PC-9 (cell line): ENCODE data around the gene NEURL2. TPM values are rescaled to one million over a fixed set of nuclear protein-coding genes. Genes with fewer than 3 reads are reported as not detected.

ENCODE experiments used
- BruUV-seq: library from RNA; stranded (reverse); fragments of 400-500 nt; replicated peaks from 2 replicates; lab custom pipeline; 2021; lab: Mats Ljungman, UMichigan
- CTCF ChIA-PET: fragments of 300-600 bp; sonication (Branson Sonifier 250); formaldehyde crosslinking; loops from one replicate; lab custom pipeline; 2022; ENCODE audit warnings: antibody characterized with exemption; lab: Charles Lee
- POLR2A ChIA-PET: fragments of 300-600 bp; sonication (Branson Sonifier 250); formaldehyde crosslinking; loops from one replicate; lab custom pipeline; 2022; ENCODE audit warnings: antibody characterized with exemption; ENCODE audit not compliant: unreplicated experiment; lab: Charles Lee
- DNase-seq, 2 experiments: peaks; one replicate each; pipeline versions ENCODE4 v3.0.0 to v3.0.0-alpha.2; 2015 to 2022; ENCODE audit warnings: mixed read lengths in 1 of 2
- H2AFZ ChIP-seq: fragments of 200-600 bp; sonication (generic); 2 replicates; pipeline ENCODE4 v1.8.1; 2017; ENCODE audit warnings: antibody characterized with exemption
- H3F3A ChIP-seq: fragments of 200-600 bp; sonication (generic); 2 replicates; pipeline ENCODE4 v1.8.1; 2017; ENCODE audit warnings: antibody characterized with exemption, mild to moderate bottlenecking, low read depth; ENCODE audit not compliant: insufficient read depth
- H3K27ac ChIP-seq: fragments of 200-600 bp; sonication (generic); 2 replicates; pipeline ENCODE4 v1.6.1; 2016; ENCODE audit warnings: mixed run types
- H3K27me3 ChIP-seq: fragments of 200-600 bp; sonication (generic); 2 replicates; pipeline ENCODE4 v1.6.1; 2016; ENCODE audit warnings: low read depth, mixed run types; ENCODE audit not compliant: insufficient read depth
- H3K36me3 ChIP-seq: fragments of 200-600 bp; sonication (generic); 2 replicates; pipeline ENCODE4 v1.6.1; 2016; ENCODE audit warnings: low read depth, mixed run types
- H3K4me1 ChIP-seq: fragments of 200-600 bp; sonication (generic); replicated peaks from 2 replicates; pipeline ENCODE4 v1.6.1; 2016; ENCODE audit warnings: mixed run types; ENCODE audit not compliant: insufficient read depth
- H3K4me2 ChIP-seq: fragments of 200-600 bp; sonication (generic); 2 replicates; pipeline ENCODE4 v1.6.1; 2017; ENCODE audit warnings: mixed run types
- H3K4me3 ChIP-seq: fragments of 200-600 bp; sonication (generic); 2 replicates; pipeline ENCODE4 v1.6.1; 2016; ENCODE audit warnings: mixed run types
- H3K79me2 ChIP-seq: fragments of 200-600 bp; sonication (generic); 2 replicates; pipeline ENCODE4 v1.6.1; 2017; ENCODE audit warnings: low read depth, mixed run types
- H3K9me2 ChIP-seq: fragments of 200-600 bp; sonication (generic); 2 replicates; pipeline ENCODE4 v1.8.1; 2017; ENCODE audit warnings: mild to moderate bottlenecking; ENCODE audit not compliant: insufficient read depth
- H3K9me3 ChIP-seq: fragments of 200-600 bp; sonication (generic); 2 replicates; pipeline ENCODE4 v1.8.1; 2016; ENCODE audit warnings: low read depth; ENCODE audit not compliant: insufficient read depth
- H4K20me1 ChIP-seq: fragments of 200-600 bp; sonication (generic); 2 replicates; pipeline ENCODE4 v1.8.1; 2017; ENCODE audit not compliant: insufficient read depth
- CTCF ChIP-seq: fragments of 200-600 bp; sonication (generic); conservative IDR thresholded peaks from 2 replicates; pipeline ENCODE4 v1.6.1; 2017; ENCODE audit warnings: mixed run types, antibody characterized with exemption, mild to moderate bottlenecking, moderate library complexity
- EZH2 ChIP-seq: fragments of 200-600 bp; sonication (generic); IDR thresholded peaks from 2 replicates; pipeline ENCODE4 v1.8.0; 2017; ENCODE audit warnings: antibody characterized with exemption, low read depth
- intact Hi-C: fragments of 100-400 bp; cut with micrococcal nuclease; formaldehyde crosslinking; loops from one replicate; pipeline ENCODE4 v1.10.0; 2022; ENCODE audit not compliant: unreplicated experiment
- total RNA-seq: library from RNA; stranded (reverse); gene quantifications from 2 replicates; pipeline ENCODE4 v1.2.3, GENCODE V29; 2021

NEURL2 gene
- total RNA-seq, 1 experiment from 2014 or later, result 6.5 TPM

DNA sequence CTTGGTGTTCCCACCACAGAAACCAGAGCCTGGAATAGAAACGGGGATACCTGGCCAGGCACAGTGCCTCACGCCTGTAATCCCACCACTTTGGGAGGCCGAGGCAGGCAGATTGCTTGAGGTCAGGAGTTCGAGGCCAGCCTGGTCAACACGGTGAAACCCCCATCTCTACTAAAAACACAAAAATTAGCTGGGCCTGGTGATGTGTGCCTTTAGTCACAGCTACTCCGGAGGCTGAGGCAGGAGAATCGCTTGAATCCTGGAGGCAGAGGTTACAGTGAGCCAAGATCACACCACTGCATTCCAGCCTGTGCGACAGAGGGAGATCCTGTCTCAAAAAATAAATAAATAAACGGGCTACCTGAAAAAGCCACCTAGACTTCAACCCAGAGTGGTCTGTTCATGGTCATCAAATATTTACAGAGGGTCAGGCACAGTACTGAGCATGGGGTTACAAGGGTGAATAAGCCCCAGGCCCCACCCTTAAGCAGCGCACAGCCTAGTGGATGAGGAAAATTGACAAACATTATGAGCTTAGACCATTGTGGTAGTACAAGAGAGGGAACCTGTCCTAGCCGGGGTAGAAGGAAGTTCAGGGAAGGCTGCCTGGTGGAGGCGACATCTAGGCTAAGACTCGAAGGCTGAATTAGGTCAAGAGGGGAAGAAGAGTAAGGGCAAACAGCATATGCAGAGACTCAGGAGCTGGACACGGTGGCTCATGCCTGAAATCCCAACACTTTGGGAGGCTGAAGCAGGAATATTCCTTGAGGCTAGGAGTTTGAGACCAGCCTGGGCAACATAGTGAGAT is 36.3 kb upstream of the NEURL2 start:
- H3K9me3 ChIP-seq, result no peaks in the 10 kb centered on the region
- ChIA-PET CTCF (interaction anchor here (0.7 kb wide), 1 partner anchor 138 kb away, joined by 3 read pairs; no protein-coding TSS in a partner anchor), POLR2A (interaction anchor here (0.5 kb wide), 1 partner anchor 12 kb away, joined by 3 read pairs; no protein-coding TSS in a partner anchor)
- no peaks in the 10 kb centered on the region for H3K9me2 ChIP-seq
- no peak overlapping the region for H3K4me3 ChIP-seq
- H3K4me1 ChIP-seq, result no peaks in the 10 kb centered on the region
- peaks cover 16% of the 10 kb centered on the region; the same call in 1 of the 2 replicates for H4K20me1 ChIP-seq
- H3K36me3 ChIP-seq, result no peaks in the 10 kb centered on the region
- intact Hi-C loops, result no loop called here
- no peak overlapping the region for H2AFZ ChIP-seq
- no peak for TF ChIP-seq EZH2
- no peak for TF ChIP-seq CTCF
- peaks cover 22% of the 10 kb centered on the region for H3F3A ChIP-seq
- H3K79me2 ChIP-seq, result peaks cover 3% of the 10 kb centered on the region; the same call in 1 of the 2 replicates
- BruUV-seq, result no TSS peak
- no peak overlapping the region for H3K4me2 ChIP-seq
- H3K27ac ChIP-seq, result no peak overlapping the region
- no peaks in the 10 kb centered on the region for H3K27me3 ChIP-seq
- no peak for DNase-seq

DNA sequence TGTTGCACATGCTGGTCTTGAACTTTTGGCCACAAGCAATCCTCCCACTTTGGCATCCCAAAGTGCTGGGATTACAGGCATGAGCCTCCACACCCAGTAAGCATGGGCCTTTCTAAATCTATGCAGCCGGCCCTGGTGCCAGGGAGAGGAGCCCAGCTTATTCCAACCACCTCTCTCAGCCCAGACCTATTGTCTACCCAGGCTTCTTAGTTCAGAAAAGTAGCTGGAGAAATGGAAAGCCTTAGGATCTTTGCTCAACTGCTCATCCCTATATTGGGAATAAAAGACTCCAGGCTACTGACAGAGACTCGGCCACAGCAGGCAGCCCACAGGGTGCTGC is 35.7 kb upstream of the NEURL2 start:
- CTCF ChIA-PET, result no interaction called here
- peaks cover 22% of the 10 kb centered on the region for H3F3A ChIP-seq
- BruUV-seq, result no TSS peak
- no peak for TF ChIP-seq EZH2
- H3K9me2 ChIP-seq, result no peaks in the 10 kb centered on the region
- no peak overlapping the region for H3K4me2 ChIP-seq
- H3K27ac ChIP-seq, result no peak overlapping the region
- no peaks in the 10 kb centered on the region for H3K36me3 ChIP-seq
- H3K9me3 ChIP-seq, result no peaks in the 10 kb centered on the region
- POLR2A ChIA-PET, result interaction anchor here (0.5 to 0.6 kb wide), 2 partner anchors 11 to 22 kb away, joined by 3 to 4 read pairs; no protein-coding TSS in a partner anchor
- no peak for DNase-seq
- peaks cover 10% of the 10 kb centered on the region; the same call in 1 of the 2 replicates for H4K20me1 ChIP-seq
- H2AFZ ChIP-seq, result no peak overlapping the region
- H3K27me3 ChIP-seq, result no peaks in the 10 kb centered on the region
- intact Hi-C loops, result no loop called here
- no peak overlapping the region for H3K4me3 ChIP-seq
- H3K79me2 ChIP-seq, result no peaks in the 10 kb centered on the region
- H3K4me1 ChIP-seq, result no peaks in the 10 kb centered on the region

GRCh38 chr20:45925821-45926506 is 35.0 kb upstream of the NEURL2 start:
- Histone ChIP-seq H3K4me3 (no peak overlapping the region), H3K36me3 (no peaks in the 10 kb centered on the region), H3K4me1 (no peaks in the 10 kb centered on the region), H3K27ac (no peak overlapping the region), H3F3A (peaks cover 22% of the 10 kb centered on the region), H3K9me2 (no peaks in the 10 kb centered on the region), H4K20me1 (peaks cover 6% of the 10 kb centered on the region; the same call in 1 of the 2 replicates), H2AFZ (no peak overlapping the region), H3K4me2 (no peak overlapping the region), H3K27me3 (no peaks in the 10 kb centered on the region), H3K9me3 (no peaks in the 10 kb centered on the region), H3K79me2 (no peaks in the 10 kb centered on the region)
- intact Hi-C loops, result no loop called here
- TF ChIP-seq CTCF, result no peak
- no peak for TF ChIP-seq EZH2
- CTCF ChIA-PET, result interaction anchor here (0.5 kb wide), 1 partner anchor 30 kb away, joined by 3 read pairs; no protein-coding TSS in a partner anchor
- no TSS peak for BruUV-seq
- DNase-seq, result no peak
- POLR2A ChIA-PET, result interaction anchor here (0.6 kb wide), 1 partner anchor 21 kb away, joined by 4 read pairs; no protein-coding TSS in a partner anchor
